Measurements from ENCODE around the gene ARHGAP22.

ARHGAP22 gene

DNA sequence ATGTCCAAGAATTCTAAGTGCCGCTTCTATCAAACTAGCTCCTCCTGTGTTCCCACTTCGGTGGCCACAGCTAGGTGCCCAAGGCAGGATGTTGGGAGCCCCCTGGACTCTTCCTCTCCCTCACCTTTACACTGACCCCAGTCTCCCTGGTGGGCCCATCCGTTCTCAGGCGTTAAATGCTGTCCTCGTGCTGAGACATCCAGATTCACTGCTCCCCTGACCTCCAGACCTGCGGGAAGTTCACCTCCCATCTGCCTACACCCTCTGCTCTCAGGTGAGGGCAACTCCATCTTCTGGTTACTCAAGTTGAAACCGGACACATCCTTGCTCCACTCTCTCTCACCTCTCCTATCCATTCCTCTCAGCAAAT lies 114.3 kb downstream of the ARHGAP22 start:
- no peak for DNase-seq (ENCODE audit: low read depth, low spot score)
- no peak overlapping the region for H3K27ac ChIP-seq

- DNase-seq (ENCODE audit: low read depth, low spot score), result no peak
- no peak overlapping the region for H3K27ac ChIP-seq
These were observed 115.8 kb downstream of the ARHGAP22 start for GRCh38 chr10:48489099-48489498.

- no peak overlapping the region for H3K27ac ChIP-seq
- DNase-seq (ENCODE audit: low read depth, low spot score), result no peak
These were observed 117.6 kb downstream of the ARHGAP22 start for GRCh38 chr10:48487244-48487643.

DNA sequence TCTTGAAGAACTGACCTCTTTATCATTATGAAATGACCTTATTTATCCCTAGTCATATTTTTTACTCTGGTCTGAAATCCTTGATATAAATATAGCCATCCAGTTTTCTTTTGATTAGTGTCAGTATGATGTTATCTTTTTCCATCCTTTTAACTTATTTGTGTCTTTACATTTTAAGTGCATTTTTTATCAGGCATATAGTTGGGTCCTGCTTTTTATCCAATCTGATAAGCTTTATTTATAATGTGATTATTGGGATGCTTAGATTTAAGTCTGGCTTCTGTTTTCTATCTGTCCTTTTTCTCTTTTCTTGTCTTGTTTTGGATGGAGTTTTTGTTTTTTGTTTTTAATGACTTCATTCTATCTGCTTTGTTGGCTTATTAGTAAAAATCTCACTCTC lies 119.2 kb downstream of the ARHGAP22 start:
- no peak for DNase-seq (ENCODE audit: low read depth, low spot score)
- H3K27ac ChIP-seq, result no peak overlapping the region

DNA sequence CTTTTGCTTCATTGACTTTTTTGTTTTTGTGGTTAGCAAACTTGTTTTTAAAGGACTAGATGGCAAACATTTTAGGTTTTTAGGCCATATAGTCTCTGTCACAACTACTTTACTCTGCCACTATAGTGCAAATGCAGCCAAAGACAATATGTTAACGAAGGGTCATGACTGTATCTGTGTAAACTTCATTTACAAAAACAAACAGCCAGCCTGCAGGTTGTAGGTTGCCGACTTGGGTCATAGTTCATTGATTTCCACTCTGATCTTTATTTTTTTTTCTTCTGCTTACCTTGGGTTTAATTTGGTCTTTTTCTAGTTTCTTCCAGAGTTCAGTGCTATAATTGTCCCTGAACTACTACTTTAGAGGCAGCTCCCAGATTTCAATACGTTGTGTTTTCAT lies 120.0 kb downstream of the ARHGAP22 start:
- no peak for DNase-seq (ENCODE audit: low read depth, low spot score)
- no peak overlapping the region for H3K27ac ChIP-seq

DNA sequence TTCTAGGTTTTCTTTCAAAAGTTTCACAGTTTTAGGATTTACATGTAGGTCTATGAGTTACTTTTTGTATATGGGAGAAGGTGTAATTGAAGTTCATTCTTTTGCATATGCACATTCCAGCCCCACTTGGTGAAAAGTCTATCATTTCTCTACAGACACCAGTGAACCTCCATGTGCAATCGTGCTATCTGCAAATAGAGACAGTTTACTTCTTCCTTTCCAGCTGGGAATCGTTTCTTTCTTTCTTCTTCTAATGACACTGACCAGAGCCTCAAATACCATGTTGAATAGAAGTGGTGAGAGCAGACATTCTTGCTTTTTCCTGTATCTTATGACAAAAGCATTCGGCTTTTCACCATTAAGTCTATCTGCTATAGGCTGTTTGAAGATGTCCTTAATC lies 122.7 kb downstream of the ARHGAP22 start:
- no peak for DNase-seq (ENCODE audit: low read depth, low spot score)
- H3K27ac ChIP-seq, result no peak overlapping the region

GRCh38 chr10:48481385-48481784 lies 123.5 kb downstream of the ARHGAP22 start:
- no peak overlapping the region for H3K27ac ChIP-seq
- no peak for DNase-seq (ENCODE audit: low read depth, low spot score)

- no peak for DNase-seq (ENCODE audit: low read depth, low spot score)
- no peak overlapping the region for H3K27ac ChIP-seq
These were observed 124.2 kb downstream of the ARHGAP22 start for GRCh38 chr10:48480397-48481374.

DNA sequence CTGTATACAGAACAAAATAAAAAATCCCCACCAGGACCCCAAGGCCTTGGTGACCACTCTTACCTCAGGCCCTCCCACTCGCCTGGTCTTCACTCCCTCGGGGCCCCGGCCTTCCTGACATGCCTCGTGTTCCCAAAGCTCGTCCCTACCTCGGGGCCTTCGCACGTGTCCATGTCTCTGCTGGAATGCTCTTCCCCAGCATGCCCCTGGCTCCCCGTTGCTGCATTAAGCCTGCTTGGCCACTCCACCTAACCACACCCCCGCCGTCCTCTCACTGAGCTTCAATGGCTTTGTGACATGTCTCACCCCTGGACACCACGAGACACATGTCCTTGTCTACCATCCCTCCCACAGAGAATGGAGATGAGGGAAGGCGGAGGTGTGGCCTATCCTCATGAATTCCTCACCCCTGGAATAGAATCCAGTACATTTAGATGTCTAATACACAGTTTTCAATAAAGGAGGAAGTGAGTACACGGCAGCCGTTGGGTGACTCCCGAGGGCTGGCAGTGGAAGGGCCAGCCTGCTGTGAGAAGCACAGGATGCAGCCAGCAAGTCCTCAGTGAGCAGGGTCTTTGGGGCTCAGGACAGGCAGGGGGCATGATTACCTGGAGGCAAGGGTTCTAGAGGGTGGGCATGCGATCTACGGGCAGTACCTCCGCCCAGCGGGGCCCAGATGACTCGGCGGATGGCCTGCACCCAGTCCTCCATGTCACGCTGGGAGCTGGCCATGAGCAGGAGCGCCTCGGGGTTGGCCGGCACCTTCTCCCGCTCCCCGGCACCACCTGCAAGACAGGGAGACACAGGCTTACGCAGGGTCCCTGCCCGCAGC lies 125.7 kb downstream of the ARHGAP22 start:
- DNase-seq (ENCODE audit: low read depth, low spot score), result no peak
- no peak overlapping the region for H3K27ac ChIP-seq

- H3K27ac ChIP-seq, result no peak overlapping the region
- no peak for DNase-seq (ENCODE audit: low read depth, low spot score)
These were observed 126.4 kb downstream of the ARHGAP22 start for GRCh38 chr10:48478469-48478868.

DNA sequence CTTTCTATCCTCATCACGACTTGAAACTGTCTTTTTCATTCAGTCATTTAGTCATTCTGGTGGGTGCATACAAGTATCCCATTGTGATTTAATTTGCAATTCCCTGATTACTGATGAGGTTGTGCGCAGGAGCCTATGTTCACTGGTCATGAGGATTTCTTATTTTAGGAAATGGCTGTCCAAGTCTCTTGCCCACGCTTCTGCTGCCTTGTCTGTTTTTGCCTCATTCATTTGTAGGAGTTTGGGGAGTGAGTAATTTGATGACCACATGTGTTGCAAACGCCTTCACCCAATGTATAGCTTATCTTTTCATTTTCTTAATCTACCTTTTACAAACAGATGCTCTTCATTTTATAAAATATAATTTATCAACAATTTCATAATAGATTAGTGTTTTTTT lies 127.3 kb downstream of the ARHGAP22 start:
- no peak overlapping the region for H3K27ac ChIP-seq
- DNase-seq (ENCODE audit: low read depth, low spot score), result no peak

GRCh38 chr10:48477141-48477540 lies 127.7 kb downstream of the ARHGAP22 start:
- no peak for DNase-seq (ENCODE audit: low read depth, low spot score)
- H3K27ac ChIP-seq, result no peak overlapping the region

DNA sequence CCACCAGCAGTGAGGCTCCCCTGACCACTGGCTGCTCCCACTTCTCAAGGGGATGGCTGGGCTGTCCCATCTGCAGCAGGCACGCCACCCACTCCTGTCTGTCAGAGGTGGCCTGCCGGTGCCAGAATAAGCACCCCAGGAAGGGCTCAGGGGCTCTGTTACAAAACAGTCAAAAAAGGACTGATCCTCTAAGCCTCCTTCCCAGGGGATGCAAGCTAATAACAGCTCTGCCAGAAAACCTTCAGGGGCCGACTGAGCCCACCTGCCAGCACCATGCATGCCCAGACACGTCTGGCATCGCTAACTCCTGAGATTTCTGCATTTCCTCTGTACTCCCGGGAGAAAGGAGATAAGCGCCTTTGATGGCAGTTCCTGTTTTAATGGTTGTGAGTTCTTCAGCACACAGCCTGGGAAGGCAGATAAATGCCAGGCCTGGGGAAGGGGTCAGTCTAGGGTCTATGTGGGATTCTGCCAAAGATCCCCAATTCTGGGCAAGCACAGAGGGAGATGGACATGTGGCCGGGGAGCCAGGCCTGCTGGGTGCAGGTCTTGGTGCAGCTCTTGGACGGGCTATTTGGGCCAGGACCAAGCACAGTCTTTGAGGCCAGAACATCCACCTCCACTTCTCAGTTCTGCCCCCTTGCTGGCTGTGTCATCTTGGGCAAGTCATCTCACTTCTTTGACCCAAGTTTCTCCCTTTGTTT lies 128.4 kb downstream of the ARHGAP22 start:
- DNase-seq (ENCODE audit: low read depth, low spot score), result no peak
- H3K27ac ChIP-seq, result no peak overlapping the region

DNA sequence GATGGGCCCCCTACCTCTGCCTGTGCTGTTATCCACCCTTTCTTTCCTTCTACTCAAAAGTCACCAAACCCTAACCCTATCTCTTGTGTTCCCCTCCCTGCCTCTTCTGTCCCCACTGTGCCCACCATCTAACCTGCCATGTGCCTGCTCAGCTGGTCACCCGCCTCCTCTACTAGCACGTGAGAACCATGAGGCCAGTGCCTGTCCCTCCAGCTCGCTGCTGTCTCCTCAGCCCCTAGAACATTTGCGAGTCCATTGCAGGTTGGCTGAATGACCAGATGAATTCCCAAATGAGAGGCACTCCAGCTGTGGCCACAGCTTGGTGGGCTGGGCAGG lies 129.0 kb downstream of the ARHGAP22 start:
- DNase-seq (ENCODE audit: low read depth, low spot score), result no peak
- H3K27ac ChIP-seq, result no peak overlapping the region

DNA sequence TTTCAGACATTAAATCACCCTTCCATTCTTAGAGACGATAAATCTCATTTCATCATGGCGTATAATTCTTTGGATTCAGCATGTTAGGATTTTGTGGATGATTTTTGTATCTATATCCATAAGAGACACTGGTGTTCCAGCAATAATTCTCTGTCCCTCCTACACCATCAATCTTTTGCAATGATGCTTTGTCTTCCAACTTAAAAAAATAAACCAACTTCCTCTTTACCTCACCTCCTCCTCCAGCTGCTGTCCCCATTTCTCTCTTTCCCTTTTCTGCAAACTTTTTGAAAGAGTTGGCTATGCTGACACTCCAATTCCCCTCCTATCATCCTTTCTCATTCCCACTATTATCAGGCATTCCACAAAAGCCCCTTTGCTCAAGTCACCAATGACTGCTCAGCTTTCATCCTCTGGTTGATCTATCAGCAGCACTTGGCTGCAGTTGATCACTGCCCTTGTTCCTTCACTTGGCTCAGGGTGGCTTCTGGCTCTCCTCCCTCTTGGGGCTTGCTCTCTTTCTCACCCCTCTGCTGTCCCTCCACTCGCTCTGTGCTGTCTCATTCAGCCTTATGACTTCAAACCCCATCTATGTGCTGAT lies 130.0 kb downstream of the ARHGAP22 start:
- DNase-seq (ENCODE audit: low read depth, low spot score), result no peak
- H3K27ac ChIP-seq, result no peak overlapping the region

DNA sequence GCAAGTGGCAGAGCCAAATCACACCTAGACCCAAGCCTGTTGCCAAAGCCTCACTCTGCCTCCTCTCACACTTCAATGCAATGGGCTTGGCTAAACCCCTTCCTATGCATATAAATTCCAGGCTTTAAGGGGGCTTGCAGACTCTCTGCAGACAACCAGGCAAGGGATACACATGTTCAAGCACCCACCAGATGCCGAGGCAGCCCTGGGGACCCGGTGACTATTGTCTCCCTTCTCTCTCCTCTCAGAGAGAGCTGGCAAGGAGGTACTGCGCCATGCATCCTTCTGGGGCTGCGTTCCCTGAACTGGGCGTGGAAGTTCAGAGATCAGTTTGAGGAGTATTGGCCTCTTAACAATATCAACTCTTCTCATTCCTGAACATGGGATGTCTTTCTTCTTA lies 131.2 kb downstream of the ARHGAP22 start:
- H3K27ac ChIP-seq, result no peak overlapping the region
- no peak for DNase-seq (ENCODE audit: low read depth, low spot score)

DNA sequence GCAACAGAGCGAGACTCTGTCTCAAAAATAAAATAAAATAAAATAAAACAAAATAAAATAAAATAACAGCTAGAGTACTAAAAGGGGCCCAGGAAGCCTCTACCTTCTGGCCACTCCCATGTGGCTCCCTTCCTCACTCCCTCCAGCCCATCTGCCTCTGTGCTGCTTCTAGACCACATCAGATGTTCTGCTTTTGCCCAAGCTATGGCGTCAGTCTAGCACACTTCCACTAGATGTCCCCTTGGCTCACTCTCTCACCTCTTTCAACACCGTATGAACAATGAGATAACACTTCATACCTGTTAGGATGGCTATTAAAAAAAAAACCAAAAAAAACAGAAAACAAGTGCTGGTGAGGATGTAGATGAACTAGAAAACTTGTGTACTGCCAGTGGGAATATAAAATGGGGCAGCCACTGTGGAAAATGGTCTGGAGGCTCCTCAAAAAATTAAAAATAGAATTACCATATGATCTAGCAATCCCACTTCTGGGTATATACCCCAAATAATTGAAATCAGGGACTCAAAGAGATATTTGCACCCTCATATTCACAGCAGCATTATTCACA lies 132.3 kb downstream of the ARHGAP22 start:
- no peak overlapping the region for H3K27ac ChIP-seq
- no peak for DNase-seq (ENCODE audit: low read depth, low spot score)

DNA sequence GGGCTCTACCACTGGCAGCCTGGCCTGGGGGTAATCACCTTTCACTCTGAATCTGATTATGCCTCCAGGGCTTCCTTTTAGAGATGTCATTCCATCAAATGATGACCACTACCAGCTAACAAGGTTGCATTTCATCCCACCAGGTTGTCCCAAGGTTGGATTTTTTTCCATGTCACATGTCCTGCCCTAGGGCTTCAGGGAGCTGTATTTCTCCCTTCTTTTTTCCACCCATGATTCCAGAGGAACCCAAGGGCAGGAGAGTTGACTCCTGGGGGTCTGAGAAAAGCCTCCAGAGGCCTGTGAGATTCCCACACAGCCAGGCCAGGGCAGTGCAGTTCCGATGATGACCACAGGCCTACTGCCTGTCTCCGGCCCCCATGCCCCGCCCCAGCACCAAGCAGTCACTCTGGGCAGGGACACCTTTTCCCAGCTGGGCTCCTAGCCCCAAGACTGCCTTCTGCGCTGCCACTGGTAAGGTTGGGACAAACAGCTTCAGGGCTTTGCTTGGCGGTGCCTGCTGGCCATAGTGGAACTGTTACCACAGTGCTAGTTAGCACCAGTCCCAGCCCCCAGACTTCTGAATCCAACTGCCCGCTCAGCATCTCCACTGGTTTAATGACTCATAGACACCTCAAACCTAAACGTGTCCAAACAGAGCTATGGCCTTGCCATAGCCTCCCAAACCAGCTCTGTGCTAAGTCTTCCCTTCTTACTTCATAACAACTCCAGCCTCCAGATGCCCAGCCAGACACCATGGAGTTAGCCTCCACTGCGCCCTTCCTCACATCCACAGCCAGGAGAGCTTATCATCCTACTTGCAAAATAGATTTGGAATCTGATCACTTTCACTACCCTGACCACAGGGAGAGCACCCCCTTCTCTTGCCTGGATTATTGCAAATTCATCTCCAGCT lies 133.7 kb downstream of the ARHGAP22 start:
- H3K27ac ChIP-seq, result no peak overlapping the region
- peak; percentile 80 for DNase-seq (ENCODE audit: low read depth, low spot score)
